ENCODE results near the gene CTSE.

DNA sequence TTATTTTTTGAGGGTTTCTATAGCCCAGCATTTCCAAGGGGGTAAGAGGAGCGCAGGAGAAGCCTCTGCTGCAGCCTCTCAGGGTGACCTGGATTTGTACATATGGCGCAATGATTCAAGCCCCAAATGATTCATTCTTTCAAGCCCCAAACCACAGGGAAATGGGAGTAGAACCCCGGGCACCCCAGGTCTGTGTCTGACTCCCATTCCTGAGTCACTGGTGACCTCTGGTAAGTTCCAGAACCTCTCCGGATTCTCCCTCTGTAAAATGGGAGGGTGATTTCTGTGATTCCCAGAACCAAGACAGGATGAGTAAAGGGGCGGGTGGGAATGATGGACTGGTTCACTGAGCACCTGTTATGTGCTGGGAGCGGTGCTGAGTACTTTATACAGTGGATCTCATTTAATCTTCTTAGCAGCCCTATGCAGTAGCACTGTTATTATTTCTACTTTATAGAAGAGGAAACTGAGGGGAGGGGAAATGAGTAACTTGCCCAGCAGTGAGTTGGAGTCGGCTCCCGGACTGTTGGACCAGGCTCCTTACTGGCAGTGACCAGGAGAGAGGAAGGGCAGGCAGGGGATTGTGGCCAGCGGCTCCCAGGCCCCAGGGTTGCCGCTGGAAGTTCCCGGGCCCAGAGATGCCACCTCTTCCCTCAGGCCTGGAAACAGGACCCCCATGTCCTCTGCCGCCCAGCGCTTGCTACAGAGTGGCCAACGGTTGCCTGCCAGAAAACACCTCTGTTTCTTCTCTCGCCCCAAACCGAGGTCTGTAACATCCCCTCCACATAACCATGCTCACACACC lies 60.1 kb downstream of the CTSE start:
- TF ChIP-seq, protein P1, sequence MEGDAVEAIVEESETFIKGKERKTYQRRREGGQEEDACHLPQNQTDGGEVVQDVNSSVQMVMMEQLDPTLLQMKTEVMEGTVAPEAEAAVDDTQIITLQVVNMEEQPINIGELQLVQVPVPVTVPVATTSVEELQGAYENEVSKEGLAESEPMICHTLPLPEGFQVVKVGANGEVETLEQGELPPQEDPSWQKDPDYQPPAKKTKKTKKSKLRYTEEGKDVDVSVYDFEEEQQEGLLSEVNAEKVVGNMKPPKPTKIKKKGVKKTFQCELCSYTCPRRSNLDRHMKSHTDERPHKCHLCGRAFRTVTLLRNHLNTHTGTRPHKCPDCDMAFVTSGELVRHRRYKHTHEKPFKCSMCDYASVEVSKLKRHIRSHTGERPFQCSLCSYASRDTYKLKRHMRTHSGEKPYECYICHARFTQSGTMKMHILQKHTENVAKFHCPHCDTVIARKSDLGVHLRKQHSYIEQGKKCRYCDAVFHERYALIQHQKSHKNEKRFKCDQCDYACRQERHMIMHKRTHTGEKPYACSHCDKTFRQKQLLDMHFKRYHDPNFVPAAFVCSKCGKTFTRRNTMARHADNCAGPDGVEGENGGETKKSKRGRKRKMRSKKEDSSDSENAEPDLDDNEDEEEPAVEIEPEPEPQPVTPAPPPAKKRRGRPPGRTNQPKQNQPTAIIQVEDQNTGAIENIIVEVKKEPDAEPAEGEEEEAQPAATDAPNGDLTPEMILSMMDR (optimal IDR thresholded peaks at IDR 0.05 in 1 of 3, IDR thresholded peaks at IDR 0.05 in 1 of 3, conservative IDR thresholded peaks at IDR 0.05 in 1 of 3; ENCODE audit: extremely low read depth in 1 of 3, insufficient read depth in 2 of 3, low read length in 3 of 3) = no peak
- no peak for TF ChIP-seq EZH2 (IDR thresholded peaks at IDR 0.05; ENCODE audit: low read length)
